ENCODE data around the gene SART3.

DNA sequence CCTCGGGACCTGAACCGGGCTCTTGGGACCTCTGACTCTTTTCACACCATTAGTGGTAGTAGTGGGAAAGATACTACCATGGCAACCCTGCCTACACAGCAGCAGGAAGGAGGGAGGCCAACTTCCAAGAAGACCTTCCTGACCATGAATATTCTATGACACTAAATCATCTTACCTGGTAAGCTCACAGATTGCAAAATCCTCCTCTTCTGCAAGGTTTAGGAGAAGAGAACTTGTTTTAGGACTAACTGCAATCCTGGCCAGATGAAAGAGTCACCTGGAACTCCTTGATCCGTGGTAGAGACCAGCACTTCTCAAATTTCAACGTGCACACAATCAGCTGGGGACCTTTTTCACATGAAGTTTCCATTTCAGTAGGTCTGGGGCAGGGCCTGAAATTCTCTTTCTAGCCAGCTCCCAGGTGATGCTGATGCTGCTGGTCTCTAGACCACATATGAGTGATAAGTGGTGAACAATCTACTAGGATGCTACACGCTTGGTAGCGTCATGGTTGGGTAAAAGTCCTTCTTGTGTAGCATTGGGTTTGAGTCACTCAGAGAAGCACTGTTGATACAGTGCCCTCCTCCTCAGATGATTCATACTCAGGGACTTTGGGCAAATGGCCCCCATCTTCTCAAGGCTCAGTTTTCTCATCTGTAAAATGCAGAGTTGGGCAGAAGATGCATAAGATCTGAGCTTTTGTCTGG, 81.5 kb downstream of the SART3 start:
- TF ChIP-seq POLR2AphosphoS5 (IDR thresholded peaks at IDR 0.05): no peak
- TF ChIP-seq, protein P1, sequence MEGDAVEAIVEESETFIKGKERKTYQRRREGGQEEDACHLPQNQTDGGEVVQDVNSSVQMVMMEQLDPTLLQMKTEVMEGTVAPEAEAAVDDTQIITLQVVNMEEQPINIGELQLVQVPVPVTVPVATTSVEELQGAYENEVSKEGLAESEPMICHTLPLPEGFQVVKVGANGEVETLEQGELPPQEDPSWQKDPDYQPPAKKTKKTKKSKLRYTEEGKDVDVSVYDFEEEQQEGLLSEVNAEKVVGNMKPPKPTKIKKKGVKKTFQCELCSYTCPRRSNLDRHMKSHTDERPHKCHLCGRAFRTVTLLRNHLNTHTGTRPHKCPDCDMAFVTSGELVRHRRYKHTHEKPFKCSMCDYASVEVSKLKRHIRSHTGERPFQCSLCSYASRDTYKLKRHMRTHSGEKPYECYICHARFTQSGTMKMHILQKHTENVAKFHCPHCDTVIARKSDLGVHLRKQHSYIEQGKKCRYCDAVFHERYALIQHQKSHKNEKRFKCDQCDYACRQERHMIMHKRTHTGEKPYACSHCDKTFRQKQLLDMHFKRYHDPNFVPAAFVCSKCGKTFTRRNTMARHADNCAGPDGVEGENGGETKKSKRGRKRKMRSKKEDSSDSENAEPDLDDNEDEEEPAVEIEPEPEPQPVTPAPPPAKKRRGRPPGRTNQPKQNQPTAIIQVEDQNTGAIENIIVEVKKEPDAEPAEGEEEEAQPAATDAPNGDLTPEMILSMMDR (IDR thresholded peaks at IDR 0.05): no peak
- TF ChIP-seq POLR2A (IDR thresholded peaks at IDR 0.05; ENCODE audit: low read depth): no peak
